ENCODE results near the gene B3GAT1.
"Not testable (repeated sequence)": the region's sequence is repeated elsewhere in the genome, so short reads cannot be mapped to it uniquely, and the experiment has no call there.

Gene B3GAT1

DNA sequence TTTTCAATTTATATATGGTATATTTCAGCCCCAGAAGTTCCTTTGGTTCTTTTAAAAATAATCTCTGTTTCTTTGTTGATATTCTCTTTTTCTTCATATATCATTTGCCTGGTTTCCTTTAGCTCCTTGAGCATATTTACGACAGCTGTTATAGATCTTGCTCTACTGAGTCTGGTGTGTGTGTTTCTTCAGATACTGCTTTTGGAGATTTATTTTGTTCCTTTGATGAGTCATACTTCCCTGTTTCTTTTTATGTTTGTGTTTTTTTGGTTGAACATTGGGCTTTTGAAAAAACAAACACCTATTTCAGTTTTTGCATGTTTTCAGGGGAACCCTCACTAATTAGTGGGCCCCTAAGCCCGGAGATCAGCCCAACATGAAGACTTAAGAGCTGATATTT, 56.9 kb downstream of the B3GAT1 start:
- no peak for DNase-seq (ENCODE audit: low read depth)

DNA sequence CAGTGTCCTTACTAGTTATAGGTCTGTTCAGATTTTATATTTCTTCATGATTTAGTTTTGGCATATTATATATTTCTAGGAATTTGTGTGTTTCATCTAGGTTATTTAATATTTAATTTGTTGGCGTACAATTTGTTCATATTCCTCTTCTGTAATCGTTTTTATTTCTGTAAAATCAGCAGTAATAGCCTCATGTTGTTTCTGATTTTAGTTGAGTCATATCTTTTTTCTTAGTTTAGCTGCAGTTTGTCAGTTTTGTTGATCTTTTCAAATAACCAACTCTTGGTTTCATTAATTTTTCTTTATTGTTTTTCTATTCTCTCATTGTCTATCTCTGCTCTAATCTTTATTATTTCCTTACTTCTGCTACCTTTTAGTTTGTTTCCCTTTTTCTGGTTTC, 59.9 kb downstream of the B3GAT1 start:
- DNase-seq (ENCODE audit: low read depth): no peak

DNA sequence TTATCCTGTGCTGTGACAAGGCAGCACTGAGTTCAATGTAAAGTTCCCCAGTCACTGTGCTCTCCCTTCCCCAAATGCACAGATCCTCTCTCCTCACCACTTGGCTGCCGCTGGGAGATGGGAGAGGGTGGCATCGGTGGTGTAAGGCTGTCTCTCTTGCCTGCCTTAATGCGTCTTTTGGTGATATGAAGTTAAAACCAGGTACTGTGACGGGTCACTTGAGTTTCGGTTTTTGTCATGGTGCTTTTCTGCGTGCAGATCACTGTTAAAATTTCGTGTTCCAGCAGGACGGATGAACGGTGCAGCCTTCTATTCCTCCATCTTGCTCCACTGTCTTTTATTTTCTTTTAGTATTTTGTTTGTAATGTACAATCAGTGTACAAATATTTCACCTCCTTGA, 61.7 kb downstream of the B3GAT1 start:
- DNase-seq (ENCODE audit: low read depth): no peak

DNA sequence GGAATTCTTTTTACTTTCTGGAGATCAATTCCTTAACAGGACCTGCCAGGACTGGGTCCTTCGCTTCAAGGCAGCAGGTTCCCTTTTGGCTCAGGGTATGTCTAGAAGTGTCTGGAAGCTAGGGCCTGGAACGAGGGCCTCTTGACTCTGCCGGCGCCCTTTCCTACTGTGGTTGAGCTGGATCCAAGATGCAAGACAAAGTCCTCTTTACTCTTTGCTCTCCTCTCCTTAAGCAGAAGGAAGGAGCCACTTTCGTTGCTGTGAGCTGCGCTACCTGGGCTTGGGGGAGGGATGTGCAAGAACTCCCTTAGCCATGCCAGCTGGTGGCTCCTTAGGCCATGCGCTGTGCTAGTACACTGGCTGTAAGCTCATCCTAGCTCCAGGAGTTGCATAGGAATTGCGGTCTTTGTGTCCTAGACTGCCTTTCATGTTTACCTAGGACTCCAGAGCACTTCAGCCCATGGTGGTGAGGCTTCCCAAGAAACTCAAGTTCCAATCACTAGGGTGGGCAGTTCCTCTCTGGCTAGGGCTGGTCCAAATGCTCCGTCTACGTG, 62.2 kb downstream of the B3GAT1 start:
- DNase-seq (ENCODE audit: low read depth): no peak

DNA sequence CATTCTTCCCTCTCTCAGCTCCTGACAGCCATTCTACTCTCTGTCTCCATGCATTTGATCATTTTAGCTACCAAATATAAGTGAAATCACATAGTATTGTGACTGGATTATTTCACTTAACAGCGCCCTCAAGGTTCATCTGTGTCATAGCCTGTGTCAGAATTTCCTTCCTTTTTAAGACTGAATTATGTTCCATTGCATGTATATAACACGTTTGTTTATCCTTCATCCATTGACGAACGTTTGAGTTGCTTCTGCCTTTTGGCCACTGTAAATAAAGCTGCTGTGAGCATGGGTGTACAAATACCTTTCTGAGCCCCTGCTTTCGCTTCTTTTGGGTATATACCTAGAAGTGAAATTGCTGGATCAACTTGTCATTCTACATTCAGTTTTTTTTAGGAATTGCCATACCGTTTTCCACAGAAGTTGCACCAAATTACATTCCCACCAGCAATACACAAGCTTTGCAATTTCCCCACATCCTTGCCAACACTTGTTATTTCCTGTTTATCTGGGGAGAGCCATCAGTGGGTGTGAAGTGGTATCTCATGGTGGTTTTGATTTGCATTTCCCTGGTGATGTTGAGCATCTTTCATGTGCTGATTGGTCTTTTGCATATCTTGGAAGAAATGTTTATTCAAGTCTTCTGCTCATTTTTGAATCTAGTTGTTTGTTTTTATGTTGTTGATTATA, 62.8 kb downstream of the B3GAT1 start:
- no peak for DNase-seq (ENCODE audit: low read depth)

DNA sequence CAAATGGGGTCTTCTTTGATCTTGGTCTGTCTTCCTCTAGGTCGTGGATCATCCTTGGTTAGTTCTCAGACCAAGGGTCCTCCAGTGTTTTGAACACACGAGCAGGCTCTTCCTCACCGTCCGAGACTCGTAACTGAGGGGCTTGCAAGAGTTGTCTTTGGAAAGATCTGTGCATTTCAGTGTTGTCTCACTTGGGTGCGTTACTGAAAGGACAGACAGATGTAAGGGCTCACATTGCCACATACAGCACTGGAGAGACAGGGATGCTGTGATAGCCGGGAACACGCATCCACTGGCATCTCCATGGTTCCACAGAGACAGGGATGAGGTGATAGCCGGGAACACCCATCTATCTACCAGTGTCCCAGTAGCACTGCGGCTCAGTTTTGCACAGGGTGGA, 64.6 kb downstream of the B3GAT1 start:
- no peak for DNase-seq (ENCODE audit: low read depth)

DNA sequence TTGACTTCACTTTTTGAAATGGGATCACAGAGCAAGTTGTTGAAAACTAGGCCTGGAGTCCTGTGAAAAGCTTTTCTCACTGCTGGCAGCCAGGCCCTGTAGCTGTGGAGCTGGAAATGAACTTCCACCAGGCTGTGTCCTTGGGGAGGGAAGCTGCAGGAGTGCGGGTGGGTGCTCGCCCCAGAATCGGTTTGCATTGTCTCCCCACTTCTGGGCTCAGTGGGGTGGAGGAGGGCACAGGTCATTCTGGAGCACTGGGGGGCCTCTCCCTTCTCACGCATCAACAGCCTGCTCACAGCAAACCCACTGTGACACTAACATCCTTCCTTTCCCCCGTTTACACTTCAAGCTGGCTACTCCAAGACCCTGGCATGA, 65.1 kb downstream of the B3GAT1 start:
- no peak for DNase-seq (ENCODE audit: low read depth)

DNA sequence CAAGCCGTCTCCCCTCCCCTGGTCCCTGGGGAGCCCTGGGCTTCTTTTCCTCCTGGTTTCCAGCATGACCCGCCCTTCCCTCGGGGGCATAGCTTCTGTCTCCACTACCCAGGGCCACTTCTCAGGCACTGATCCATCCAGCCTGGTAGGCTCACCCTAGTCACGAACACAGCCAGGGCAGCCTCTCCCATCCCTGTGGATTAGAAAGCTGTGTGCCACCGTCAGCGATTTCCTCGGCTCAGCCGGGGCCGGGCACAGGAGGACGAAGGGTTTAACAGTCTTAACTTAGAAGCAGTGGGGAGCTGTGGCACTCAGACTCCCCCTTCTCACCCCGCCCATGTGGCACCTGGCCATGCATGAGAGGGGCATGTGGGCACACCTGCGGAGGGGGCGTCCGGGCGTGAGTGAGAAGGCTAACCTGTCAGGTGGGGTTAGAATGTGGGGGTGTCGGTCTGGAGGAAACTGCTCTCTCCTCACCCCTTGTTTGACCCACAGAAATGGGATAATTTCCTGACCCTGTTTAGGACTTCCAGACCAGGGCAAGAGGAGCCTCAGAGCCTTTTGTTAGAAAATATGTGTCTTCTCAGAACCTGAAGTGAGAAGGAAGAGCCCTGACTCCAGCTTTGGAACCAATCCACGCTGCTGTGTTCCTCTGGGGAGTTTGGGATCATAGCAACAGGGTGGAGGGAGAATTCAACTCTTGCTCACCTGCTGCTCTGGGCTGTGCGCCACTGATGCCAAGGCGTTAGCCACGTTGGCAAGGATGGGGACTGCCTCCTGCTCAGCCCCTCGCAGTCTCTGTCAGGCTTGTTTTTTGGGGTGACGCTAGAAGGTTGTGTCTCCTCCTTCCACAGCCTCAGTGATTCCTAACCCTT, 65.7 kb downstream of the B3GAT1 start:
- no peak for DNase-seq (ENCODE audit: low read depth)

DNA sequence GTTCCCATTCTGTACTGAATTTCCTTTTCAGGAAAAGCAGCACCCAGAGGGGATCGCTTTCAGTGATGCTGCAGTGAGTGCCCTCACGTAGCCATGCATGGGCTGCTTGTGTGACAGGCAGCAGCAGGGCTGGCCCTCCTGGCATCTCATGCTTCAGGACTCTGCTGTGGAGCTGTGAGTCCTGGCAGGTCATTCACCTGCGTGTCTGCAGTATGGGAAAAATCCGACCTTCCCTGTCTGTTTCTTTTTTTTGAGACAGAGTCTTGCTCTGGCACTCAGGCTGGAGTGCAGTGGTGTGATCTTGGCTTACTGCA, 66.8 kb downstream of the B3GAT1 start:
- DNase-seq (ENCODE audit: low read depth): no peak

DNA sequence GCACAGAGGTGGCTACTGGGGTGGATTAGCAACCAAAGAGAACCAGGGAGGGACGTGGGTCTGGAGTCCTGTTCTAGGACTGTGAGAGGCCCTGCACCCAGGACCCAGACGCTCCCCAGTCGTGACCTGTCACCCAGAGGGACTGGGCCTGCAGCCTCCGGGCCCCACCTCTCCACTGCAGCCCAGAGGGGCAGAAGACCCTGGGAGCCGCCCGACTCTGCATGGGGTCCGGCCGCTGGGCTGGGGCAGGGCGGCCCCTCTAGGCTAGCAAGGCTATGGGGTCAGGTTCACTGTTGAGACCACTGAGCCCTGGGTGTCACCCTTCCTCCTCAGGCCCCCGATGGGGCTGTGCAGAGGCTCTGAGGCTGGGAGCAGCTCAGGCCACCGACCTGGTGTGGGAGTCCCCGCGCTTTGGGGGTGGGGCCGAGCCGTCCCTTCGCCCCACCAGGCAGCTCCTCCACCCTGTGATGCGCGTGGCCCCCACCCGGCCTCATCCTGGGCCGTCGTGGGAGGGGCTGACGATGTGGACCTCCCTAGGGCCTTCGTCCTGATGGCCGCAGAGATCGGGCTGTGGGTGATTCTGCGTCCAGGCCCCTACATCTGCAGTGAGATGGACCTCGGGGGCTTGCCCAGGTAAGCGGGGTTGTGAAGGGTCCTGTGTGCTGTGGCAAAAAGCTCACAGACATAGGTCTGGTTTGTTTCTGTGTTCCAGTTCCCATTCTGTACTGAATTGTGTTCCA, 67.4 kb downstream of the B3GAT1 start:
- DNase-seq (ENCODE audit: low read depth): not testable (repeated sequence)

DNA sequence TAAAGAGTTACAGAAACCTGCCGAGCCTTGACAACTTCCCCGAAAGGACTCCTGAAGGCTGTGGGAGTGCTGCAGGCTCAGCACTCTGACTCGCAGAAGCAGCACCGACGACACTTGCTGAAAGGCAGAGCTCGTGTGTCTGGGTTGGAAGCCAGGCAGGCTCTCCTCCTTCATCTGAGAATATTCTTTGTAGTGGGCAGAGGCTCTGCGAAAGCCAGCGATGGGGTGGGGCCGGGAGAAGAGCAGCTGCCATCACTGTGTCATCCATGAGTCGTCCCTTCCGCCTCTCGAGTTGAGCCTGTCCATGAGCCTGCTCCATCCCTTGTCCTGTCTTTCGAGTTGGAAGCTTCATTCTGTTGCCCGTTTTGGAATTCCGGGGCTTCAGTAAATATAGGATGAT, 68.4 kb downstream of the B3GAT1 start:
- no peak for DNase-seq (ENCODE audit: low read depth)

DNA sequence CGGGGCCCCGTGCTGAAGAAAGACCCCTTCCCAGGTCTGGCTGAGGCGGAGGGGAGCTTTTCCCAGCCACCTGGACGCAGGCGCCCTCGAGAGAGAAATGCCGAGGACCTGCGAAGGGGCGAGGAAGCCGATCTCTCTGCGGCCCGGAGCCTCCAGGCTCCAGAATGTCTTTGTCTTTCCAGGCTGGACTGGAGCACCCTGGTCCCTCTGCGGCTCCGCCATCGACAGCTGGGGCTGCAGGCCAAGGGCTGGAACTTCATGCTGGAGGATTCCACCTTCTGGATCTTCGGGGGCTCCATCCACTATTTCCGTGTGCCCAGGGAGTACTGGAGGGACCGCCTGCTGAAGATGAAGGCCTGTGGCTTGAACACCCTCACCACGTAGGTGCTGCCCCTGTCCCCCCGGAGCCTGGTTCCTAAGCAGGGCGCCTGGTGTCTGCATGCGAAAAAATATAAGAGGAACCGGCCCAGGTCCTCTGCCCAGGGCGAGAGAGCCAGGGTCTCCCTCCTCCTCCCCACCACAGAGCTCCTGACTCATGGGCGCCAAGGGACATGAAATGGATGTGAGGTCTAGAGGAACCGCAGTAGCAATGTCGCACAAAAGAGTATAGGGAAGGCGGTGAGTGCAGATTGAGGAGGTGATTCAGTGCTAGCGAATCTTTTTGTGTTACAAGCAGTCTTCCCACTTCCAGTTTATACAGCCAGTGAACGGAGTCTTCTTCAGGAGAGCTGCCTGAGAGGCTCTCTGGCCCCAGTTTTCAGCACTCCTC, 69.3 kb downstream of the B3GAT1 start:
- no peak for DNase-seq (ENCODE audit: low read depth)

DNA sequence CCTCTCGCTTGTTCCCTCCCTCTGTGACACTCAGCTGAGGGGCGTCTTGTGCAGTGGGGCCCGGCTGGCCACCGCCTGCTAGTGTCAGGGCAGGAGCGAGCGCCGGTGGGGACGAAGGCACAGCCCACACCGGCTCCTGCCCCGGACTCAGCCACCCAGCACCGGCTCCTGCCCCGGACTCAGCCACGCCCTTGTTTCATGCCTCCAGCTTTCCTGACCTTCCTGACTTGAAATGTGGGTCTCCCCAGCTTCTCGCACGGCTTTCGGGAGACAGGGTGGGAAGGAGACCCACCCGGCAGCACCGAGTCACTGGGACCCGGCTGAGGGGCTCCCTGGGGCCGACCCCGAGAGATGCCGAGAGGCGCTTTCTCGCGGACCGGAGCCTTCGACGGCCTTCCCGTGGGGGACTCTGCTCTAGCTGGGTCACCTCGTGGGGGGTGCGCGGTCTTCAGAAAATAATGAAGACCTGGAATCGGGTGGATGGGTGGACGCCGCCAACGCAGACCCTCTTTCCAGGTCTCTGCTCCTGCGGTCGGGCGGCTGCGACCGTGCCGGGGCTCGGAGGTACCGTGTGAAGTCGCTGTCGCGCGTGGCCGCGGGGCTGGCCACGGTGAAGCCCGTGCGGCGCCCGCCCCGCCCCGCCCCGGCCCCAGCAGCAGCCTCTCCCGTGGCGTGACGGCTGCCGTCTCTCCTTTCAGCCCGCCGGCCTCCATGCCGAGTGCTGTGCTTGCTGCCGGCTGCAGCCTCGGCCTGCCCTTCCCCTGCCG, 70.1 kb downstream of the B3GAT1 start:
- no peak for DNase-seq (ENCODE audit: low read depth)

DNA sequence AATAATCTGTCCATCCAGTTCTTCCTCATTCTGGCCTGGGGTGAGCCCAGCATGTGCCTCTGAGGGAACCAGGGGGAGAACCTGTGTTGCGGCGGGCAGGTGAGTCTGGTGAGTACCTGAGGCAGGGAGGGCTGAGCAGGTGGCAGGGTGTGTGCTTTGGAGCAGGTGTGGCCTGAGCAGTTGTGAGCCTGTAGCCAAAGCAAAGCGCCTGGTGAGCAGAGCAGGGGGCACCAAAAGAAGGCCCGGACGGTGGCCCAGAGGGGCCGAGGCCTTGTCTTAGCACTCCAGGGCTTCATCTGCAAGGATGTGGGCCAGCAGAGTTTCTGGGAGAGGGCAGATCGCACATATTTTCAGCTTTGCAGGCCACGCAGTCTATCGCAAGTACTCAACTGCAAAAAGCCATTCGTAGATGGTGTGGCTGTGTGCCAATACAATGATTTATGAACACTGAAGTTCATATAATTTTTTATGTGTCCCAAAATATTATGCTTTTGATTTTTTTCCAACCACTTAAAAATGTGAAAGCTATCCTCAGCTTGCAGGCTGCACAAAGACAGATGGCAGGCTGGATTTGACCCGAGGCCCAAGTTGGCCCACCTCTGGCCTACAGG, 71.6 kb downstream of the B3GAT1 start:
- DNase-seq (ENCODE audit: low read depth): no peak

DNA sequence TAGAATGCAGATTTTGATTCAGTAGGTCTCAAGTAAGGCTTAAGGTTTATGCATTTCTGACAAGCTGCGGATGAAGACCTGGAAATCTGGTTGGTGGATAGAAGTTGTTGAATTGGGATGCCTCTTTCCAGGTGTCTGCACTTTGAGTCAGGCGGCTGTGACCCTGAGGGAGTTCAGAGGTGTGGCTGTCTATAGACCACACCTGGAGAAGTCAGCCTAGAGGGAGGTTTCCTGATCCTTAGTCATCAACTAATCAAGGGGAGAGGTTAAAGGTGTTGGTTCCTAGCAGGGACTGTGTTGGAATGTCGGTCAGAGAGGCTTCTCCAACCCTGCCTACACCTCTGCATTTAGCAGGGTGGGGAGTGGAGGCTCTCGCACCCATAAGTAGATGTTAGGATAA, 72.3 kb downstream of the B3GAT1 start:
- no peak for DNase-seq (ENCODE audit: low read depth)

DNA sequence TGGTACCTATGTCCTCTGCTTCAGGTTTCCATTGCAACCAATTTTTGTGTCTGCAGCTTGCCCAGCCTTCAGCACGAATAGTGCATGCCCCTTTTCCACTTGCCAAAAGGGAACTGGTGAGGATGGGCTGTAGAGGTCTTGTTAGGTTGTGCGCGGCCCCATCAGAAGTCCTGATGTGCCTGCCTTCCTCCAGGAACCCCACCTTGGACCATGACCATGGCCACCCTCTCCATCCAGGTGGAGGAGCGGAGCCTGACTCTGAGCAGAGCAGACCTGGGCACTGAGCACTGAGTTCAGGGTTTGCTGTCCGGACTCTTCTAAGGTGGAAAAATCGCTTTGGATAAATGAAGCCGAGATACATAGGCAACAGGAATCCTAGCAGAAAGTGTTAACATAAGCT, 73.4 kb downstream of the B3GAT1 start:
- no peak for DNase-seq (ENCODE audit: low read depth)

DNA sequence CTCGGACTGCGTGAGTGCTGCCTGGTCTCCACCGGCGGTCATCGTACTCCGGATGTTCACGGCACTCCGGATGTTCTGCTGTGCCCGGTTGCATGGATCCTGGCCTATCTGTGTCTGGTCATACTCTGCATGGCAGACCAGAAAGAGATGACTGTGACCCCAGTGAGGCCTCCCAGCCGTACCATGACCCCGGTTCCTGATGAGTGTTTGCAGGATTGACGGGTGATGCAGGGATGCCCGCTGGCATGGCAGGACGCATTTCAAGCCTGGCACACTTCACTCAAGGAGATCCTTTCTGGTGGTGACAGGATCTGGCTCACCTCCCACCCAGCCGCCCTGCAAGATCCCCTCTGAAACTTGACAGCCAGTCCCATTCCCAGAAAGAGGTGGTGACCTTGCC, 74.0 kb downstream of the B3GAT1 start:
- DNase-seq (ENCODE audit: low read depth): no peak

DNA sequence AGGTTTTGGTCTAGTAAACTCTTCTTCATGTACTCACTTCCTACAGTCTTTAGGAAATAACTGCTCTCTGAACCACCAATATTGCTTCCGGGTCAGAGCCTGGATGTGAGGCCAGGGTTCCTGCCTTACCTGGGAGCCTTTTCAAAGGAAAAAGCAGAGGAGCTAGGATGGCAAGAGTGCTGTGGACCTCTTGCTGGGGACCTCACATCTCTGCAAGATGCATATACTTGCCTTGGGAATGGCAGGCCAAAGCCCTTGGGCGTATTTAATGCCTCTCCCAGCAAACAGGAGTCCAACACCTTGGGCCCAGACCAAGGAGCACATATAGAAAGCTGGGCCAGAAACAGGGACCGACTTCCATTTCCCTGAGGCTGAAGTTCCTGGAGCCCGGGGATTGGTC, 75.0 kb downstream of the B3GAT1 start:
- no peak for DNase-seq (ENCODE audit: low read depth)

DNA sequence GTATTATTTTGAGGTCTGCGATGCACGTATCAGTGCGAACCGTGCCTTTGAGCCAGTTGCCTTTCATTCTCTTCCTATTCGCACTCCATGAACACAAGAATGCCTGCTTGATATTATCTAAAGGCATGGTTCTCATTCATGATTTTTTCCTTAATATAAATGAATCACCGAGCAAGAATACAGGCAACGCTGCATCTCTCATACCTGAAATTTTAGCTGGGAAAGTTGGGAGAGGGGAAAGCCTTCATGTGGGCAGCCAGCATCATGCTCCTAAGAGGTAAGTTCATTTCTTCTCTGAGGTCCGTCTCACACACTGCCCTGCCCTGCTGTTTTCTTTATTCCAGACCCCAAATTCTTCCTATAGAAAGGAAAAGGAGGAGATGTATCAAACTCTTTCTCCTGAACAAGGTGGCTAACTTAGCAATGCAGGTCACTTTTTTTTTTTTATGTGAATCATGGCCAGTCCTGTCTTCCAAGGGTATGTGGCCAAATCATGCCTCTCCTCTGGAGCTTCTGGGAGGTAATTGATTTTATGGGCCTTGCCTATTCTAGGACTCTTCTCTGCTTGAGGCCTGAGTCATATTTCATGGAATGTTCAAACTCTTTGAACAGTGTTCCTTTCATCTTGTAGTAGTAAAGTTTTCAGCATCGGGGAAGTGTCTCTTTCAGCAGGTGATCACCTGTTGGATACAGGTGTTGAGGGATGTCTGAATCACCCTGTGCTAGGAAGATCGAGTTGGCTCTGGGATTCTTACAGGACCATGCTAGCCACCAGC, 77.1 kb downstream of the B3GAT1 start:
- no peak for DNase-seq (ENCODE audit: low read depth)

DNA sequence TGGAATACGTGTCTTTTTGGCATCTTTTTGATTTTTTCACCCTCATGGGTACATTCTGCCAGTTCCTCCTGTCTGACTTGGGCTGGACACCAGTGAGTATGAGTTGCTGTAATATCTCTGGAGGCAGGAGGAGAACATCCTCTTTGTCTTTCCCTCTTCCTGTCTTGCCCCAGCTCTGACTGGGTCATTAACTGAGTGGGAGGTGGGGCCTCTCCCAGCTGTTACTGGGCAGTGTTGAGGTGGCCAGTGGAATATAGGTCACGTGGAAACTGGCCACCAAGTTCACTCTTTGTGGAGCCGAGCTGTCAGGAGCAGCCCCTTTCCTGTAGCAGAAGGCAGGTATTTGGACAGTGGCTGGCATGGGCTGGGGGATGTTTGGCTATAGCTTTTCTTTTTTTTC, 78.1 kb downstream of the B3GAT1 start:
- DNase-seq (ENCODE audit: low read depth): no peak
